DOHH2 (cell line): ENCODE measurements around the gene CDH26.

Experiments used
- EZH2phosphoT487 ChIP-seq: fragments of 200-600 bp; sonication (generic); IDR thresholded peaks from 2 replicates; pipeline ENCODE4 v1.6.1; 2017; ENCODE audit warnings: borderline replicate concordance, mild to moderate bottlenecking, antibody characterized with exemption, low read length, moderate library complexity, mixed read lengths
- TF ChIP-seq, protein P1 (sequence below): fragments of 200-600 bp; sonication (generic); IDR thresholded peaks from one replicate; pipeline ENCODE4 v1.5.1; 2014; ENCODE audit warnings: antibody characterized with exemption, mild to moderate bottlenecking, low read depth, low read length; ENCODE audit not compliant: poor library complexity, severe bottlenecking

DNA sequence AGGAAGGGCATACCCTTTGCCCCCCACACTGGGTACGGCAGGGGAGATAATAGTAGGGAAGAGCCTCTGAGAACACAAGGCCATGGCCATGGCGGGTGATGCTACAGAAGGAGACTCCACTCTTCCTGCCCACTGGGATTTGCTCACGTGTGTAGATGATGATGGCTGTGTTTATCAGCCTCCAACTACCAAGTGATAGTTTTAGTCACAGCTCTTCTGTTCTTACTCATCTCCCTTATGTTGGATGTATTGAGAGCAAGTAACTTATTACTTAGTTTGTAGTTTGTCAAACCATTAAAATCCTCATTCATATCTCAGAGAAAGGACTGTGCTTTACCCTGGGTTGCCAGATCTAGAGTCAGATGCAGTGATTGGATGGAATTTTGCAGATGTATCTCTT, 66.0 kb downstream of the CDH26 start:
- TF ChIP-seq, protein P1, sequence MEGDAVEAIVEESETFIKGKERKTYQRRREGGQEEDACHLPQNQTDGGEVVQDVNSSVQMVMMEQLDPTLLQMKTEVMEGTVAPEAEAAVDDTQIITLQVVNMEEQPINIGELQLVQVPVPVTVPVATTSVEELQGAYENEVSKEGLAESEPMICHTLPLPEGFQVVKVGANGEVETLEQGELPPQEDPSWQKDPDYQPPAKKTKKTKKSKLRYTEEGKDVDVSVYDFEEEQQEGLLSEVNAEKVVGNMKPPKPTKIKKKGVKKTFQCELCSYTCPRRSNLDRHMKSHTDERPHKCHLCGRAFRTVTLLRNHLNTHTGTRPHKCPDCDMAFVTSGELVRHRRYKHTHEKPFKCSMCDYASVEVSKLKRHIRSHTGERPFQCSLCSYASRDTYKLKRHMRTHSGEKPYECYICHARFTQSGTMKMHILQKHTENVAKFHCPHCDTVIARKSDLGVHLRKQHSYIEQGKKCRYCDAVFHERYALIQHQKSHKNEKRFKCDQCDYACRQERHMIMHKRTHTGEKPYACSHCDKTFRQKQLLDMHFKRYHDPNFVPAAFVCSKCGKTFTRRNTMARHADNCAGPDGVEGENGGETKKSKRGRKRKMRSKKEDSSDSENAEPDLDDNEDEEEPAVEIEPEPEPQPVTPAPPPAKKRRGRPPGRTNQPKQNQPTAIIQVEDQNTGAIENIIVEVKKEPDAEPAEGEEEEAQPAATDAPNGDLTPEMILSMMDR = no peak
- TF ChIP-seq EZH2phosphoT487 = no peak
